ENCODE data around the gene SLC16A7.

Gene SLC16A7

DNA sequence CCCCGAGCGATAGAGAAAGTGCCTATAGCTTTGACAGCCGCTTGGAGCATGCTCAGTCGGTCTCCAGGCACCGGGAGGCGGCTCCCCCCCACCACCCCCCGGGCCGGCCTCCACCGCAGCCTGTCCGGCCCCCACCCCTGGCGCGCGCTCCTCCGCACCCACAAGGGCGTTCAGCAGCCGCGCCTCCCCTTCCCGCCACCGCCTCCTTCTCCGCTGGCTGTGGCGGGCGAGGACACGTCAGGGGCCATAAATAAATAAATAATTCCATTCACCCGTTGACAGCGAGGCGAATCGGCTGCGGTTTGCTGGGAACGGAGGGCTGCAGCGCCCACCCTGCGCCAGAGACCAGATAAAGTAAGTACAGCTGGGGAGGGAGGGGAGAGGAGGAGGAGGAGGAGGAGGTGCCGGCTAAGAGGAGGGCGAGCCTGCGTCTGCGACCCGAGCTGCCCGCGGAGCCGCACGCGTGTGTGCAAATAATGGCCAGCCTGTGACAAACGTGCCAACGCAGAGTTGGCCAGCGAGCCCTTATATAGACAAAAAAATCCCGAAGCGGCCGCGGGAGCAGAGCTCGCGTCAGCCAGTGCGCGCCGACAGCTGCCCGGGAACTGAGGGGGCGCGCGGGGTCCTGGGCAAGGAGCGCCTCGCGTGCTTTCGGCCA, at the start of gene SLC16A7:
Gene SLC16A7, plus strand, starts transcription at position 147 of the 658 bp plus-strand sequence. CDS start 108,773 bp downstream, outside the sequence.
- H3K4me3 ChIP-seq (ENCODE audit: low read depth, low read length) = peak within 1 kb of the TSS; percentile 80
- TF ChIP-seq, protein P1, sequence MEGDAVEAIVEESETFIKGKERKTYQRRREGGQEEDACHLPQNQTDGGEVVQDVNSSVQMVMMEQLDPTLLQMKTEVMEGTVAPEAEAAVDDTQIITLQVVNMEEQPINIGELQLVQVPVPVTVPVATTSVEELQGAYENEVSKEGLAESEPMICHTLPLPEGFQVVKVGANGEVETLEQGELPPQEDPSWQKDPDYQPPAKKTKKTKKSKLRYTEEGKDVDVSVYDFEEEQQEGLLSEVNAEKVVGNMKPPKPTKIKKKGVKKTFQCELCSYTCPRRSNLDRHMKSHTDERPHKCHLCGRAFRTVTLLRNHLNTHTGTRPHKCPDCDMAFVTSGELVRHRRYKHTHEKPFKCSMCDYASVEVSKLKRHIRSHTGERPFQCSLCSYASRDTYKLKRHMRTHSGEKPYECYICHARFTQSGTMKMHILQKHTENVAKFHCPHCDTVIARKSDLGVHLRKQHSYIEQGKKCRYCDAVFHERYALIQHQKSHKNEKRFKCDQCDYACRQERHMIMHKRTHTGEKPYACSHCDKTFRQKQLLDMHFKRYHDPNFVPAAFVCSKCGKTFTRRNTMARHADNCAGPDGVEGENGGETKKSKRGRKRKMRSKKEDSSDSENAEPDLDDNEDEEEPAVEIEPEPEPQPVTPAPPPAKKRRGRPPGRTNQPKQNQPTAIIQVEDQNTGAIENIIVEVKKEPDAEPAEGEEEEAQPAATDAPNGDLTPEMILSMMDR (IDR thresholded peaks at IDR 0.05; ENCODE audit: borderline replicate concordance, insufficient read depth, low read depth, low read length) = no peak

DNA sequence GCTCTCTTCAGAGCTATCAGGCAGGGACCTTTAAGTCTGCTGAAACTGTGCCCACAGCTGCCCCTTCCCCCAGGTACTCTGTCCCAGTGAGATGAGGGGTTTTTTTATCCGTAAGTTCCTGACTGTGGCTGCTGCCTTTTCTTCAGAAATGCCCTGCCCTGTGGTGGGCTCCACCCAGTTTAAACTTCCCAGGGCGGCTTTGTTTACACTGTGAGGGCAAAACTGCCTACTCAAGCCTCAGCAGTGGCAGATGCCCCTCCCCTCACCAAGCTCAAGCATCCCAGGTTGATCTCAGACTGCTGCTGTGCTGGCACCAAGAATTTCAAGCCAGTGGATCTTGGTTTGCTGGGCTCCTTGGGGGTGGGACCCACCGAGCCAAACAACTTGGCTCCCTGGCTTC, 46.9 kb upstream of the SLC16A7 start:
- TF ChIP-seq, protein P1 (IDR thresholded peaks at IDR 0.05; ENCODE audit: borderline replicate concordance, insufficient read depth, low read depth, low read length) = no peak
- H3K4me3 ChIP-seq (ENCODE audit: low read depth, low read length) = no peak overlapping the region

- TF ChIP-seq, protein P1 (IDR thresholded peaks at IDR 0.05; ENCODE audit: borderline replicate concordance, insufficient read depth, low read depth, low read length) = no peak
These were observed 36.1 kb upstream of the SLC16A7 start for GRCh38 chr12:59559696-59560095.

GRCh38 chr12:59570145-59570544, 25.7 kb upstream of the SLC16A7 start:
- no peak overlapping the region for H3K4me3 ChIP-seq (ENCODE audit: low read depth, low read length)
- TF ChIP-seq, protein P1 (IDR thresholded peaks at IDR 0.05; ENCODE audit: borderline replicate concordance, insufficient read depth, low read depth, low read length) = no peak

More at GRCh38 chr12:59559696-59560095, 36.1 kb upstream of the SLC16A7 start:
- H3K4me3 ChIP-seq (ENCODE audit: low read depth, low read length) = no peak overlapping the region

GRCh38 chr12:59574406-59574805, 21.4 kb upstream of the SLC16A7 start:
- H3K4me3 ChIP-seq (ENCODE audit: low read depth, low read length) = no peak overlapping the region
- TF ChIP-seq, protein P1 (IDR thresholded peaks at IDR 0.05; ENCODE audit: borderline replicate concordance, insufficient read depth, low read depth, low read length) = no peak

- TF ChIP-seq, protein P1 (IDR thresholded peaks at IDR 0.05; ENCODE audit: borderline replicate concordance, insufficient read depth, low read depth, low read length) = no peak
- H3K4me3 ChIP-seq (ENCODE audit: low read depth, low read length) = no peak overlapping the region
These were observed 20.0 kb upstream of the SLC16A7 start for GRCh38 chr12:59575826-59576225.

GRCh38 chr12:59578254-59578653, 17.6 kb upstream of the SLC16A7 start:
- H3K4me3 ChIP-seq (ENCODE audit: low read depth, low read length) = no peak overlapping the region
- TF ChIP-seq, protein P1 (IDR thresholded peaks at IDR 0.05; ENCODE audit: borderline replicate concordance, insufficient read depth, low read depth, low read length) = no peak

Measured in GM12875 (cell line).